HL-60 (cell line): ENCODE data around the gene COPS4.

Experiments
- GABPA ChIP-seq: IDR thresholded peaks from 2 replicates; pipeline ENCODE4 v1.6.1; 2012; ENCODE audit warnings: low read depth
- POLR2AphosphoS5 ChIP-seq: IDR thresholded peaks from 2 replicates; pipeline ENCODE4 v1.6.1; 2012; ENCODE audit warnings: low read depth
- REST ChIP-seq: IDR thresholded peaks from 2 replicates; pipeline ENCODE4 v1.6.1; 2012; ENCODE audit warnings: low read depth; ENCODE audit not compliant: insufficient replicate concordance
- TF ChIP-seq, protein P1 (sequence below): IDR thresholded peaks from one replicate; pipeline ENCODE4 v1.5.1; 2011; ENCODE audit warnings: low read length, control low read depth, inconsistent platforms; ENCODE audit not compliant: insufficient read depth

DNA sequence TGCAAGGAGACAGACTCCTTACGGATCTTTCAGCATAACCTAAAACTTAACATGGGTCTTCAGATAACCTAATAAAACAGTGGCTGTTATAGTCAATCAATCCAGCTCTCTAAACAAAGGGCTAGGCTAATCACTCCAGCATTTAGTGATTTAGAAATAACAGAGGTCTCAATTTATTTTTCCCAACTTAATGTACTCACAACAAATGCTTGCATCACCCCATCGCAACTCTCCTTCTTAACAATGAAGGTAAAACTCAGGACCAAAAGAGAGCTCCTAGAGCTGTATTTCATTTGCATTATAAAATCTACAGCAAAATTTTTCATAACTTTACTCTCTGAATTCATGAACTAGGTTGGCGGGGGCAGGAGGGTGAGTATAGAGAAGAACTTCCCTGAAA, 25.5 kb upstream of the COPS4 start:
- TF ChIP-seq, protein P1, sequence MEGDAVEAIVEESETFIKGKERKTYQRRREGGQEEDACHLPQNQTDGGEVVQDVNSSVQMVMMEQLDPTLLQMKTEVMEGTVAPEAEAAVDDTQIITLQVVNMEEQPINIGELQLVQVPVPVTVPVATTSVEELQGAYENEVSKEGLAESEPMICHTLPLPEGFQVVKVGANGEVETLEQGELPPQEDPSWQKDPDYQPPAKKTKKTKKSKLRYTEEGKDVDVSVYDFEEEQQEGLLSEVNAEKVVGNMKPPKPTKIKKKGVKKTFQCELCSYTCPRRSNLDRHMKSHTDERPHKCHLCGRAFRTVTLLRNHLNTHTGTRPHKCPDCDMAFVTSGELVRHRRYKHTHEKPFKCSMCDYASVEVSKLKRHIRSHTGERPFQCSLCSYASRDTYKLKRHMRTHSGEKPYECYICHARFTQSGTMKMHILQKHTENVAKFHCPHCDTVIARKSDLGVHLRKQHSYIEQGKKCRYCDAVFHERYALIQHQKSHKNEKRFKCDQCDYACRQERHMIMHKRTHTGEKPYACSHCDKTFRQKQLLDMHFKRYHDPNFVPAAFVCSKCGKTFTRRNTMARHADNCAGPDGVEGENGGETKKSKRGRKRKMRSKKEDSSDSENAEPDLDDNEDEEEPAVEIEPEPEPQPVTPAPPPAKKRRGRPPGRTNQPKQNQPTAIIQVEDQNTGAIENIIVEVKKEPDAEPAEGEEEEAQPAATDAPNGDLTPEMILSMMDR = no peak
- TF ChIP-seq REST (no peak), POLR2AphosphoS5 (no peak), GABPA (no peak)
